GM12865 (cell line): ENCODE results near the gene PDE4B.
A peak's percentile ranks its signal among the peaks of the same experiment; 100 is the strongest.
"Not testable (repeated sequence)": the region's sequence is repeated elsewhere in the genome, so short reads cannot be mapped to it uniquely, and the experiment has no call there.

Experiments used
- DNase-seq: peaks from one replicate; pipeline ENCODE4 v3.0.0; 2010; ENCODE audit warnings: low read depth
- H3K4me3 ChIP-seq: 2 replicates; pipeline ENCODE4 v1.5.1; 2011; ENCODE audit warnings: mild to moderate bottlenecking, low read depth, low read length, control low read depth
- TF ChIP-seq, protein P1 (sequence below): IDR thresholded peaks from 2 replicates; pipeline ENCODE4 v1.5.1; 2011; ENCODE audit warnings: low read length, control low read depth, low read depth, inconsistent platforms; ENCODE audit not compliant: insufficient read depth; ENCODE audit errors: missing control alignments

Gene PDE4B

DNA sequence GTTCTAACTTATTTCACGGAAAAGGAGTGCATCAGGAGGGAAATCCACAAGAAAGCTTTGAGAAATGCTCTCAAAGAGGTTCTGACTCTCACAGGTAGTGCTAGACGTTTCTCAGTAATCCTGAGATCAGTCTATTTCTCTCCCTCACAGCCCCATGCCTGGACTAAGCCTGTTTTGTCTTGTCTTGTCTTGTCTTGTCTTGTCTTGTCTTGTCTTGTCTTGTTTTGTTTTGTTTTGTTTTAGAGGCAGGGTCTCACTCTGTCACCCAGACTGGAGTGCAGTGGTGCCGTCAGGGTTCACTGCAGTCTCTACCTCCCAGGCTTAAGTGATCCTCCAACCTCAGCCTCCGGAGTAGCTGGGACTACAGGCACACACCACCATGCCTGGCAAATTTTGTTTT, 608.0 kb downstream of the PDE4B start:
- peak; percentile 58 for DNase-seq
- H3K4me3 ChIP-seq: peak overlapping the region; percentile 8; the same call in 1 of the 2 replicates
- TF ChIP-seq, protein P1, sequence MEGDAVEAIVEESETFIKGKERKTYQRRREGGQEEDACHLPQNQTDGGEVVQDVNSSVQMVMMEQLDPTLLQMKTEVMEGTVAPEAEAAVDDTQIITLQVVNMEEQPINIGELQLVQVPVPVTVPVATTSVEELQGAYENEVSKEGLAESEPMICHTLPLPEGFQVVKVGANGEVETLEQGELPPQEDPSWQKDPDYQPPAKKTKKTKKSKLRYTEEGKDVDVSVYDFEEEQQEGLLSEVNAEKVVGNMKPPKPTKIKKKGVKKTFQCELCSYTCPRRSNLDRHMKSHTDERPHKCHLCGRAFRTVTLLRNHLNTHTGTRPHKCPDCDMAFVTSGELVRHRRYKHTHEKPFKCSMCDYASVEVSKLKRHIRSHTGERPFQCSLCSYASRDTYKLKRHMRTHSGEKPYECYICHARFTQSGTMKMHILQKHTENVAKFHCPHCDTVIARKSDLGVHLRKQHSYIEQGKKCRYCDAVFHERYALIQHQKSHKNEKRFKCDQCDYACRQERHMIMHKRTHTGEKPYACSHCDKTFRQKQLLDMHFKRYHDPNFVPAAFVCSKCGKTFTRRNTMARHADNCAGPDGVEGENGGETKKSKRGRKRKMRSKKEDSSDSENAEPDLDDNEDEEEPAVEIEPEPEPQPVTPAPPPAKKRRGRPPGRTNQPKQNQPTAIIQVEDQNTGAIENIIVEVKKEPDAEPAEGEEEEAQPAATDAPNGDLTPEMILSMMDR: no peak

DNA sequence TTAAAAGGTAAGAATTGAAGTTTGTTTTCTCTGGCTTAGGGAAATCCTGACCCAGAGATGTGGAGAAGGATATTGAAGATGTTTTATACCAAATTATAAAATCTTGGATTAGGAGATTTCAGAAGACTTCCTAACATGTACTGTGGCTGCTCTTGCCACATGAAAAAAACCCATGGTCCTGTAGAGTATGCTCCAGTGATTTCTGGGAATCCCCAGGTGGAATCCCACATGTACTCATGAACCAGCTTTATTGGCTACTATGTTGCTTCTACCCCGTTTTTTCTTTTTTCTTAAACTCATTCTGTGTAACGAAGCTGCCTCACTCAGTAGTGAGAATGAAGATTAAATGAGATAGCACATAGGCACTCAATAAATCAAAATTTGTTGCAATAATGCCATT, 608.5 kb downstream of the PDE4B start:
- DNase-seq: peak; percentile 67
- TF ChIP-seq, protein P1: no peak
- H3K4me3 ChIP-seq: peak overlapping the region; percentile 27

DNA sequence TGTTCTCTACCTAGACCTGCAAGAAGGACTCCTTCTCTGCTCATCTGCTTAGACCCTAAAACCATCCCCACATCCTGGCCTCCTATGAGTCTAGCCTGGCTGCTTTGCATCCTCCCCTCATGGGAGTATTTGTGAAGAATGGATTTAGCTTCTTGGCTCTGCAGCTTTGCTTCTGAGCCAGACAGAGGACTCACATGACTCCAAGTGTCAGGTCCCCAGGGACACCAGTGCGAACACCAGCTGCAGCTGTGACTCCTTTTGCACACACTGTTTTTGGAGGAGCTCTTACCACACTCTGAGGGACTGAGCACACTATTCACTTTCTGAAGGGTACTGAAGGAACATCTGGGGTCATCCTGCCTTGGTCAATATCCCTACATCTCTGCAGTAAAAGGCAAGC, 609.5 kb downstream of the PDE4B start:
- TF ChIP-seq, protein P1: no peak
- DNase-seq: peak; percentile 94
- H3K4me3 ChIP-seq: peak overlapping the region; percentile 27

DNA sequence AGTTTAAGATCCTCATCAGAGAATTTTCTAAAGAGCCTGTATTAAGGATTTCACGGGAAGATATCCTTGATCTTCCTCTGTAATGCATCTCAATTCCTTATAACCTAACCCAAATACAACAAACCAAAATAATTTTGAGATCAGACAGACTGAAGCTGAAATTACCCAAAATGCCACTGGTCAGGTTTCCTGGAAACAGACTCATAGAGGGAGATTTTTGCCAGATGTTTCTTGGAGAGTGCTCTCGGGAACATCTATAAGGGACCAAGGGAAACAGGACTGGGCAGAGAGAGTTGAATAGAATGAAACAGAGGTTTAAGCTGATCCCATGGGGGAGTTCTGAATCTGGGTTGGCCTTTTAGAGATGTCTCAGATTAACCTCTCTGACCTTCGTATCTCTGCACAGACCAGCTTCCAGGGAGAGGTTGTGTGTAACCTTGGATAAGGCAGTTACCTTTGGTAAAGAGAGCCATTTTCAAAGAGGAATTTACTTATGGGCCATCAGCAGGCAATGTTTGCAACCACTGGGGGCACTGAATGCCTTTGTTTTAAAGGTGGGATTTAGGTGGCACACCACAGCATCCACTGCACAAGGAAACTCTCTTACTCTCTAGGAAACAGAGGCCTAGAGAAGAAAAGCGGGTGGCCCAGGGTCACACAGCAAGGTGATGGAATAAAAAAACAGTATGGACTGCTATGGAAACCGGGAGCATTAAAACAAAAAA, 610.5 kb downstream of the PDE4B start:
- TF ChIP-seq, protein P1: peak; percentile 18
- DNase-seq: peak; percentile 55
- H3K4me3 ChIP-seq: no peak overlapping the region

DNA sequence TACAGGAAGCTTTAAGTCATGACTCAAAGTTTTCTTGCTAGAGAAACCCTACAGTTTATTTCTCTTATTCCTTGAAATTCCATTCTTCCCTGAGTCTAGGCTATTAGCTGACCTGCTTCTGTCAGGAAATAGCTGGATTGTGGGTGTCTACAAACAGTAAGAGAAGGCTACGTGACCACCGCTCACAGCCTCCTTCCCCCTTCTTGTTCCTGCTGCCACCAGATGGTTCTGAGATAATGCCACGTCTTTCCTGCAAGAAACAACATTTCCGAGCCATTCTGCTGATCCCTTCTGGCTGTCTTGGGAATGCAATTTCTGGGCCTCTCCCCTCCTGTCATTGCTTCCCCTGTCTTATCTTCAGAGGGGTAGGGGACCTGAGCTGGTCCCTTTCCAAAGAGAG, 612.4 kb downstream of the PDE4B start:
- DNase-seq: no peak
- no peak overlapping the region for H3K4me3 ChIP-seq
- TF ChIP-seq, protein P1: no peak

DNA sequence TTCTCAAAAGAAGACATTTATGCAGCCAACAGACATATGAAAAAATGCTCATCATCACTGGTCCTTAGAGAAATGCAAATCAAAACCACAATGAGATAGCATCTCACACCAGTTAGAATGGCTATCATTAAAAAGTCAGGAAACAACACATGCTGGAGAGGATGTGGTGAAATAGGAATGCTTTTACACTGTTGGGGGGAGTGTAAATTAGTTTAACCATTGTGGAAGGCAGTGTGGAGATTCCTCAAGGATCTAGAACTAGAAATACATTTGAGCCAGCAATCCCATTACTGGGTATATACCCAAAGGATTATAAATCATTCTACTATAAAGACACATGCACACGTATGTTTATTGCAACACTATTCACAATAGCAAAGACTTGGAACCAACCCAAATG, 618.8 kb downstream of the PDE4B start:
- not testable (repeated sequence) for DNase-seq, H3K4me3 ChIP-seq

DNA sequence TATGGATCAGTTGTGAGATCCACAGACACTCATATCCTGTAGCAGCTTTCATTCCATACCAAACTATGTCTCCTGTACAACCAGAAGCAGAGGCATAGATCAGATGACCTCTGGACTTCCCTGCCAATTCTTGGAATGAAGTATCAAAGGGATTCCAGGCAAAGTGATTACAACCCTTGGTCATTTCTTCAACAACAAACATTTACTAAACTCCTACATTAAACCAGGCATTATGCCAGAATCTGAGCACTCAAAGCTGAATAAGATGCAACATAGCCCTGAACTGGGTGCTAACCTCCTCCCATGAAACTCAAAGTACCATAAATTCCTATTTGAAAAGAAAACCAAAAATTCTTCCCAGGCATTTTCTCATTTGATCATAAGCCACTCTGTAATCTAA, 620.0 kb downstream of the PDE4B start:
- DNase-seq: no peak
- H3K4me3 ChIP-seq: no peak overlapping the region
- TF ChIP-seq, protein P1: no peak
